Retina (tissue), 1 donor: ENCODE results near the gene FOXO3.
"Not testable (repeated sequence)": the region's sequence is repeated elsewhere in the genome, so short reads cannot be mapped to it uniquely, and the experiment has no call there.

ENCODE experiments used
- DNase-seq: peaks from one replicate; pipeline ENCODE4 v3.0.0-alpha.2; 2016

Gene FOXO3

GRCh38 chr6:108560463-108561308, at the start of gene FOXO3:
Gene FOXO3, plus strand, starts transcription at chr6:108560917. Its CDS starts 292 bp downstream, at chr6:108561209.
- peak; percentile 90 for DNase-seq

- DNase-seq: no peak
These were observed 41.8 kb upstream of the FOXO3 start for GRCh38 chr6:108518714-108519576.

GRCh38 chr6:108521616-108522107, 39.1 kb upstream of the FOXO3 start:
- DNase-seq: no peak

- DNase-seq: no peak
These were observed 37.0 kb upstream of the FOXO3 start for GRCh38 chr6:108523697-108524096.

GRCh38 chr6:108524528-108525248, 36.0 kb upstream of the FOXO3 start:
- DNase-seq: no peak

- peak; percentile 70 for DNase-seq
These were observed 34.0 kb upstream of the FOXO3 start for GRCh38 chr6:108526739-108527174.

- DNase-seq: no peak
These were observed 31.8 kb upstream of the FOXO3 start for GRCh38 chr6:108528878-108529277.

- DNase-seq: no peak
These were observed 29.4 kb upstream of the FOXO3 start for GRCh38 chr6:108531332-108531731.

GRCh38 chr6:108535114-108535742, 25.5 kb upstream of the FOXO3 start:
- no peak for DNase-seq

- not testable (repeated sequence) for DNase-seq
These were observed 24.7 kb upstream of the FOXO3 start for GRCh38 chr6:108535920-108536535.

- peak; percentile 78 for DNase-seq
These were observed 18.6 kb upstream of the FOXO3 start for GRCh38 chr6:108541843-108542759.

- no peak for DNase-seq
These were observed 17.4 kb upstream of the FOXO3 start for GRCh38 chr6:108543175-108543940.

- no peak for DNase-seq
These were observed 16.1 kb upstream of the FOXO3 start for GRCh38 chr6:108544606-108545005.

- DNase-seq: no peak
These were observed 14.4 kb upstream of the FOXO3 start for GRCh38 chr6:108546079-108547049.

- DNase-seq: no peak
These were observed 11.5 kb upstream of the FOXO3 start for GRCh38 chr6:108549241-108549640.

- DNase-seq: no peak
These were observed 11.0 kb upstream of the FOXO3 start for GRCh38 chr6:108549741-108550140.

- DNase-seq: no peak
These were observed 10.5 kb upstream of the FOXO3 start for GRCh38 chr6:108550256-108550655.

GRCh38 chr6:108555399-108556052, 5.2 kb upstream of the FOXO3 start:
- no peak for DNase-seq
